Measurements from ENCODE around the gene THUMPD3.

THUMPD3 gene, protein sequence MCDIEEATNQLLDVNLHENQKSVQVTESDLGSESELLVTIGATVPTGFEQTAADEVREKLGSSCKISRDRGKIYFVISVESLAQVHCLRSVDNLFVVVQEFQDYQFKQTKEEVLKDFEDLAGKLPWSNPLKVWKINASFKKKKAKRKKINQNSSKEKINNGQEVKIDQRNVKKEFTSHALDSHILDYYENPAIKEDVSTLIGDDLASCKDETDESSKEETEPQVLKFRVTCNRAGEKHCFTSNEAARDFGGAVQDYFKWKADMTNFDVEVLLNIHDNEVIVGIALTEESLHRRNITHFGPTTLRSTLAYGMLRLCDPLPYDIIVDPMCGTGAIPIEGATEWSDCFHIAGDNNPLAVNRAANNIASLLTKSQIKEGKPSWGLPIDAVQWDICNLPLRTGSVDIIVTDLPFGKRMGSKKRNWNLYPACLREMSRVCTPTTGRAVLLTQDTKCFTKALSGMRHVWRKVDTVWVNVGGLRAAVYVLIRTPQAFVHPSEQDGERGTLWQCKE

DNA sequence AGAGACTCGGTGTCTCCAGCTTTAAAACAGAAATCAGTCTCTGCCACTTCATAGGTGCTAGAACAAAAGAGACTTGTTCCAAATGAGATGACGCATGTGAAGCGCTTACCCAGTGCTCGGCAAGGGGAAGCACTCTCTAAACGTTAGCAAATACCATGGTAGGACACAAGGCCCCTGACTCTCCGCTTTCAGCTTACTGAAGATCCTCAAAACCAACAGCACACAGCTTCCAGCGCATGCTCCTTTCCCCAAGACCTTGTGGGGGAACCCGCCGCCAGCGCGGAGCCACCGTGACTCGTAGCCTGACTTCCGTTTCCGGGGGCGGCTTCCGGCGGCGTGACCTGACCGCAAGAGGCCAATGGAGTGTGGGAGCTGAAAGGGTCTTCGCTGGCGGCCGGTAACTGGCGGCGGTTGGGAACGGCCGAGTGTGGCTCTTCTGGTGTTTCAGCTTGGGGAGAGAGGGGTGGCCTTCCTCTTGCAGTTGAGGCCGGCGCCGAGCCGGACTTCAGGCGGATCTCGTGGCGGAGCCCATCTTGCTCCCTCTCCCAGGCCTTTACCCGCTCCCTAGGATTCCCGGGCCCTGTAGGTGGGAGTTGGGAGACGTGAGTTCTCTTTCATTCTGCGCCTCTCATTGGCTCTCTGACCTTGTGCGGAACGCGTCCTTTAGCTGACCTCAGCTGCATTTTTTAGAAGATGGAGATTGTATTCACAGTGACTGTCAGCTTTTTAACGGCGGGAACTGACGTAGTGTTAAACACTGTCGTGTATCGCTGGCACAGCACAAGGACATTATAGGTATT lies at the start of gene THUMPD3:
Gene THUMPD3 (plus strand): TSS at position 324 of the 800 bp plus-strand sequence. CDS start 2,015 bp downstream, outside the sequence.
- DNase-seq (ENCODE audit: low read depth in 2 of 3, low spot score in 2 of 3) = peak; percentile 89 to 91 (median 89)

DNA sequence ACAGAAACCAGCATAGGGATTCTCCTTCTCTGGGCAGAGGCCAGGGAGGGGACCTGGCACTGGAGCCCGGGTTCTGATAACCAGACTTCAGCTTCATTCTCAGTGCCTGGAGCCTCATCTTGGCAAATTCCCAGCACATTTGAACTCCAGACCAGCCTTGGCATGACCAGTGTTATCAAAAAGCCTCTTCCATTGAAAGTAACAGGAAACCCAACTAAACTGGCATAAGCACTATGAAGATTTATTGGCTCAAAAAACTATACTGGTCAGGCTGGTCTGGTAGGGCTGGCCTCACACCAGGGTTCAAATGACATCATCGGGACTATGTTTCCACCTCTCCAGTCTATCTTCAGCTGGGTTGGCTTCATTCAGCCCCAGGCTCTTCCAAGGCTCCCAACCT lies 48.1 kb upstream of the THUMPD3 start:
- DNase-seq (ENCODE audit: low read depth in 2 of 3, low spot score in 2 of 3) = no peak

DNA sequence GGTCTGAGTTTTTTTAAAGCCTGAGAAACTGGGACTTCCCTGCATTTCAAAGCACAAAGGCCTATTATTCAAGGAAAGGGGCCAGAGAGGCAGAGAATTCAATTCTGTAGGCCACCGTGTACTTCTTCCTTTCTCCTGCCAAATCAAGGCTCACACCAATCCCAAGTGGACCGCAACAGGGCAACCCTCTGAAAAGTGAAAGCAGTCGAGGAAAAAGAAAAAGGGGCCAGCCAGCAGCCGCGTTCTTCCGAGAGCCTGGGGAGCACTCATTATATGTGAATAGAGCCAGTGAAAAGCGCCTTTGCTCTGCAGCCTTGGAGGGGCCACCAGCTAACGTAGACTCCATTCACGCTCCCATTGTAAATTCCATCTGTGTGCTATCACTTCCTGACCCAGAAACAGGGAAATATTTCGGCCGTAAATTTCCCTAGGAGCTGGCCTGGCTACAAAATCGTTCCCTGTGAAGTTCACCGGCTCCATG lies 45.9 kb upstream of the THUMPD3 start:
- DNase-seq (ENCODE audit: low read depth in 2 of 3, low spot score in 2 of 3) = no peak

DNA sequence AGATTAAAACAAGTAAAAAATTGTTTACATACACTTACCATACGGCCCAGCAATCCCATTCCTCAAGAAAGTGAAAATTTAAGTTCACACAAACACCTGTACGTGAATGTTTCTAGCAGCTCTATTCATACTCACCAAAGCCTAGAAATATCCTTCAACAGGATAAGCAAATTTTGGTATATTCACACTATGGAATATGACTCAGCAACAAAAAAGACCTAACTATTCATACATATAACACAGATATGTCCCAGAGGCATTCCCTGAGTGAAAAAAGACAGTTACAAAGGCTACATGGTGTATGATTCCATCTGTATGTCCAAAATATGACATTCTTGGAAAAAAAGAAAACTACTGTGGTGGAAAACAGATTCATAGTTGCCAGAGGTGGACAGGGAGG lies 40.1 kb upstream of the THUMPD3 start:
- DNase-seq (ENCODE audit: low read depth in 2 of 3, low spot score in 2 of 3) = no peak

DNA sequence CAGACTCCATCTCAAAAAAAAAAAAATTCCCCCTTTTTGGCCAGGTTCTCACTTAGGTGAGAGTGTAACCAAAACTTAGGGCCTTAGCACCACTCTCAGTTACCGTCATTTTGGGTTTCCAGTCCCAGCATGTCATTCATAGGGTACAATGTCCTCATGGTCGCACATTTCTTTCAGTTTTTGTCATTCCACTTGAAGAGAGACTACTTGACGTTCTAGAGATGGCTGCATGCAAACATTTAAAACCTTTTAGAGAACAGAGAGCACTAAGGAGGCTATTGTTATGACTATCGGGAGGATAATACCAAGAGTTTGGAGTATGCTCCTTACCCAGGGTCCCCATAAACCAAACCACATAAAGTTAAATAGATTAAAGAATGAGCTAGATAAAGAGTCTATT lies 37.9 kb upstream of the THUMPD3 start:
- DNase-seq (ENCODE audit: low read depth in 2 of 3, low spot score in 2 of 3) = no peak

DNA sequence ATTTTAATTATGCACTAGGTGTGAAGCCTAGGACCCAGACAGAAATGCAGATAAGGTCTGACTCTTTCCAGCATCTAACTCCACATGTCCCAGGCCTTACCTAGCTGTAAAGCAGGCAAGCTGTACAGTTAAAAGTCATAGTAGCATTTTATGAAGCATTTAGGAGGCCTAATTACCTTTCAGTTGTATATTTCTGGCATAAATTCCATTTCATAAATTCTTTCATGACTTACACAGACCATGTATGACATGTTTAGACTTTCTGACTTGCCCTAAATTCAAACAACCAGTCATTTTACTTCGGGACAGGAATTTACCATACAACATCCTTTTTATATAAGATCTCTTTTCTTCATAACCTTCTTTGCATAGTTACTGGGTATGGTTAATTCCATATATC lies 35.3 kb upstream of the THUMPD3 start:
- DNase-seq (ENCODE audit: low read depth in 2 of 3, low spot score in 2 of 3) = no peak

DNA sequence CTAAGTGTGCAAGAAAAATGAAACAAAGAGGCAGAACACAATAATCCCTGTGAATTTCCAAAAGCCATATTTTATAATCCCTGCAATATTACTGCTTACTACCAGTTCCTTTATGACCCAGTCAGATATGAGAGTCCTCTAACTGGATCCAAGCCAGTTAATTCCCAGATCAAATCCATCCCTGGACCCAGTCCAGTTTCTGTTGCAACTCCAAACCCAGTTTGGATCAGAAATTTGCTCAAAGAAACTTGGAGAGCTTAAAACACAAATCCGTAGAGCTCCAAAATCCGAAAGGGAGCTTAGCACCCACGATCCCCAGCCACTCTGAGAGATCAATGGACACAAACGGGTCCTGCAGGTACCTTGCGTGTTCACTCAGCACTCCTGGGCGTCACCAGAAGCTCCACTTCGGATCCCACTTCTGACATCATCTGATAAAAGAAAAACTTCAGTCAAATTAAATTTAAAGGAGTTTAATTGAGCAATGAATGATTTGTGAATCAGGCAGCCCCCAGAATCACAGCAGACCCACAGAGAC lies 32.6 kb upstream of the THUMPD3 start:
- no peak for DNase-seq (ENCODE audit: low read depth in 2 of 3, low spot score in 2 of 3)

DNA sequence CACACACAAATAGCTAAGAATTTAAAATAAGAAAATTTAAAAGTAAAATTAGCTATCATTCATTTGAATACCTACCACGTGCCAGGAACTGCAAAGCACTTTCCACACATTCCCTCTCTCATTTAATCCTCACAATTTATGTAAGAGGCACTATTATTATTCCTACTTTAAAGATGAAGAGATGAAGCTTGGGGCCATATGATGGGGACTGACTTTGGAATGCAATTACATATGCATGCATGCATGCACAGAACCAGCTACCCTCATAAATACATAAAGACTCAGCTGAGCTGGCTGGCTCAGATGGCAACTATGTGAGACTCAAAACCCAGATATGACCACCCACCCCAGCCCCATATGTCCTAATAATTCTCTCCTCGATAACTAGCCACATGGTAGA lies 31.7 kb upstream of the THUMPD3 start:
- DNase-seq (ENCODE audit: low read depth in 2 of 3, low spot score in 2 of 3) = no peak

DNA sequence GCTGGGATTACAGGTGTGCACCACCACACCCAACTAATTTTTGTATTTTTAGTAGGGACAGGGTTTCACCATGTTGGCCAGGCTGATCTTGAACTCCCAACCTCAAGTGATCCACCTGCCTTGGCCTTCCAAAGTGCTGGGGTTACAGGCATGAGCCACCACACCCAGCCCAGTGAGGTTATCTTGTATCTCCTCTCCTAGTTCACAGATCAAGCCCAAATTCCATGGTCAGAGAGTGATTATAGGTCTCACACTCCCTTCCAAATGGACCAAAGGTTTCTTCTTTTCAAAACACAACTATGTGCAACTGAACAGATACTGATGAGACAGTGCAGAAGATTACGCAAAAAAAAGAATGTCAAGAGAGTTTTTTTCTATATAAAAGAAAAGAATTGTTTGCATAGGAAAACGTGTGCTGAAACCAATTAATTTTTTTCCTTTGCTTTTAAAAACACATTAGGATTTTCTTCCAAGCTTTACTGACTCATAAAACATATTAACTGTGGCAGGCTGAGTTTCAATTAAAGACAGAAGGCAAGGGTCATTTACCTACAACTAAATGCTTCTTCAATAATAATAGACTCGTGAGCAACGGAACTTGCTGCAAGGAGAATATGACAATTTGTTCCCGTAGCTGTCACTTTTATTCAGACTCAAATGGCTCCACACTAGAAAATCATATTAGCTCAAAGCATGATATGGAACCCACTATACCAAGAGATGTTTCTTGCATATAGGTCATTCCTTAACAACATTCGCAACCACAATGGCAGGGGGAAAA lies 30.4 kb upstream of the THUMPD3 start:
- no peak for DNase-seq (ENCODE audit: low read depth in 2 of 3, low spot score in 2 of 3)

DNA sequence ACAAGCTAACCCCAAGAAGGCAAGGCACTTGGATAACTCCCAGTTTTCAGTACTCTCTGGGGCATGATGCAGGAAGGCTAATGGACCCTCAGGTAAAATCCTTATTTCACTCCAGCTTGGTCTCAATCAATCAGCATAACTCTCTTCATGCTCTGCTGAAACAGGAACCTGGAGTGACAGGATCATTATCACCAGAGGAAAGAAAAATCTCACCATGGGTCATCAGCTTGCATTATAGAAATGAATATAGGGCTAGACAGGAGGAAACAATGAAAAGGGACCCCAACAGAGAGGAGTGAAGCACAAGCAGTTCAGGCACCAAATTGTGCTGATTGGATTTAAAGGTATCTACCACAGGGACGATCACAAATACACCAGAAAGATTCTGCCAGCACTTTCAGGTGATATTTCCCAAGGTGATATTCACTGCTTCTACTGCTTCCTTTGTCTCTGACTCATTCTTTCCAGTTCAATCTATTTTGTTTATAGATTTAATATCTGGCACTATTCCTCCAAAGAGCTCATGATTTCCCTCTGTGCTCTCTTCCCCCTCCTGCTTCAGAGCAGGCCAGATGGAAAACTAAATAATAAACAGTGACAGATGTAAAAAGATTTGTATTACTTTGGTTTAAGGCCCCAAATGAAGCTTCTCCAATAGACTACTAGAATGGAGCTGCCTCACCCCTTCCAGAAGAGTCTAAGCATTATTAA lies 22.9 kb upstream of the THUMPD3 start:
- DNase-seq (ENCODE audit: low read depth in 2 of 3, low spot score in 2 of 3) = no peak

DNA sequence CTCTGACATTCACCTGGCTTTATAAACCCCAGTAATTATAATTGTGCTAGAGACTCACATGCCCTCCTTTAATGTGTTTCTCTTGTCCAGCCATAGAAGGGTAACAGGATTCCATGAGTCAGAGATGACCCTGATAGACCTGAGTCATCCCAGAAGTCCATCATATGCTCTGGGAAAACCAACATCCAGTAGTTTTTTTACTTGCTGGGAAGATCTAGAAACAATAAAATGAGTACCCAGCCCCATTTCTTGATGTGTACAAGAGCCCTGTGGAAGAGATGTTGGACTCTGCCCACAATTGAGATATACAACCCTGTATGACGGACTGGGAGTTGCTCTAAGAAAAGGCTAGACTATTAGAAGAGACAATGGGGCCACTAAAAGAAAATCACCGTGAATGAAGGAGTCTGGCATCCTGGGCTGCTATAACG lies 22.4 kb upstream of the THUMPD3 start:
- DNase-seq (ENCODE audit: low read depth in 2 of 3, low spot score in 2 of 3) = no peak

DNA sequence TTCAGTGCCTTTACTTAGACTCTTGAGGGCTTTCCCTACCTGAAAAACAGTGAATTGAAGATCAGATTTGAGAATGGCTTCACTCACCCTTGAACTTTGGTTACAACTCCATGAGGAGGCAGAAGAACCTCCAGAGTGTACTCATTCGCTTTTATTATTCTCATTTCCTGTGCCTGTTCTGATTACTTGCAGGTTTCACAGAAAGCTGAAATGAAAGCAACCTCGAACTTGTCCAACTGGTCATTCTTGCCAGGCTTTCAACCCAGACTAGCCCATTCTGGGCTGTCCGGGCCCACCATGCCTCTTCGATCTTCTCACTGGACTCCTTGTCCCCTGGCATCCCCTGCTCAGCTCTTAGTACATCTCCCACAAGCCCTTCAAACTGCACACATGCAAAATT lies 20.2 kb upstream of the THUMPD3 start:
- DNase-seq (ENCODE audit: low read depth in 2 of 3, low spot score in 2 of 3) = no peak

DNA sequence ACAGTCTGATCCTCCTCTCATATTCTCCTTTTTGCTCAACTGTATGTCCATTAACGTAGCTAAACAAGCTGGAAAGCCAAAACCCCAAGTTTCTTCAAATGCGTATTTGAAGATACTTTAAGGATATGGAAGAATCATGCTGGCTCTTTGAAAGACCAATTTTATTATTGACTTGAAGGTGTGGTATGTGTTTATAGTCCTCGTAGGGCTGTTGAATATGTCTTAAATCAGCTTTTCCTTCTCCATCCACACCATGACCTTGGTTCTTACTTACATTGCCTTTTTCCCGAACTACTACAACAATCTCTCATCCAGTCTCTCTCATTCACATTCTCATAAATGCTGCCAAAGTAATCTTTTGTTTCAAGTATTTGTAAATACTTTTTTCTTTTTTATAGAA lies 19.7 kb upstream of the THUMPD3 start:
- no peak for DNase-seq (ENCODE audit: low read depth in 2 of 3, low spot score in 2 of 3)

DNA sequence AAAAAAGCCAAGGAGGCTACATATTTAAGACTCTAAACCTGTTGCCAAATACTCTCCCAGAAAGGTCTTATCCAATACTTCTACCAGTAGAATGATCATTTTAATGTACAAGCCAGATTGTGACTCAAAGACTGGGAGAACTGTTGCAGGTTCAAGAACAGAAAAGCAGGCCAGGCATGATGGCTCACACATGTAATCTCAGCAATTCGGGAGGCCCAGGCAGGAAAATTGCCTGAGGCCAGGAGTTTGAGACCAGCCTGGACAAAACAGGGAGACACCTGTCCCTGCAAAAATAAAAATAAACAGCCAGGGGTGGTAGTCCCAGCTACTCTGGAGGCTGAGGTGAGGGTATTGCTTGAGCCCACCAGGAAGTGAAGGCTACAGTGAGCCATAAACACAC lies 17.8 kb upstream of the THUMPD3 start:
- DNase-seq (ENCODE audit: low read depth in 2 of 3, low spot score in 2 of 3) = no peak

DNA sequence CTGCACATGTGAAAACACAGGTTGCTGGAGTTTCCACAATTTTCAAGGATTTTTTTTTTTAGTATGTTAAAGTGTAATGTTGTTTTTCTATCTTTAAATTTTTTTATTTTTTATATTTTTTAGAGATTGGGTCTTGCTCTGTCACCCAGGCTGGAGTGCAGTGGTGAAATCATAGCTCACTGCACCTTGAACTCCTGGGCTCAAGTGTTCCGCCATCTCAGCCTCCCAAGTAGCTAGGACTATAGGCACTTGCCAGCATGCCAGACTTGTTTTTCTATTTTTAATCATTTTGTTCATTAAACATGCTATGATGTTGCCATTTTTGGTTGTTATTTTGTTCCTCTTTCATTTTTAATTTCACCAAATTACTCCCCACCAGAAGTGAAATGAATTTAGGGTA lies 16.7 kb upstream of the THUMPD3 start:
- no peak for DNase-seq (ENCODE audit: low read depth in 2 of 3, low spot score in 2 of 3)

DNA sequence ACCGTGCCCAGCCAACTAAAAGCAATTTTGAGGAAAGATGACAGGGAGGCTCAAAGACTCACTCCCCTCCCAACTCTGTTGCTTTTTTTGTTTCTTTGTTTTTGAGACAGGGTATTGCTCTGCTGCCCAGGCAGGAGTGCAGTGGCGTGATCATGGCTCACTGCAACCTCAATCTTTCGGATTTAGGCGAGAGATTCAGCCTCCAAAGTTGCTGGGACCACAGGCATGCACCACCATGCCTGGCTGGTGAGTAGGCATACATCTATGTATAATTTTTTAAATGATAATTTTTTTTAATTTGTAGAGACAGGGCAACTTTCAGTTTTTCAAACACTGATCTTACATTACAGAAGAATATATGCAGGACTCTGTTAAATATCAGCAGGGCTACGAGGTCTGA lies 15.8 kb upstream of the THUMPD3 start:
- no peak for DNase-seq (ENCODE audit: low read depth in 2 of 3, low spot score in 2 of 3)

DNA sequence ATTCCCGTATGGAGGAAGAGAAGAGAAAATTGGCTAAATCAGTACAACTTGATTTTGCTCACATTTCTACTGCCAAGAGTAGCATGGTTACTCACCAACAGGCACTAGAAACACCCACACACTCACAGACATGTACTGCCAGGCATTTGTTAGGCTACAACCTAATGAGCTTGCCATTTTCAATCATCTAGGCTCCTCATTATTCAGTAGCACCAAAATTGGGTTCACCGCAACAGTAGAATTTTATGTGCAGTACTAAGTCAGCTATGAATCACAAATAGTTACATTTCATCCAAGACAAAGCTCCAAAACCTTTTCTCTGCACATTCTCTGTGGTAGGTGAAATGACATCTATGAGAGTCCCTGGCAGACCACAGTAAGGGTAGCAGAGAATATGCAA lies 15.0 kb upstream of the THUMPD3 start:
- DNase-seq (ENCODE audit: low read depth in 2 of 3, low spot score in 2 of 3) = no peak

DNA sequence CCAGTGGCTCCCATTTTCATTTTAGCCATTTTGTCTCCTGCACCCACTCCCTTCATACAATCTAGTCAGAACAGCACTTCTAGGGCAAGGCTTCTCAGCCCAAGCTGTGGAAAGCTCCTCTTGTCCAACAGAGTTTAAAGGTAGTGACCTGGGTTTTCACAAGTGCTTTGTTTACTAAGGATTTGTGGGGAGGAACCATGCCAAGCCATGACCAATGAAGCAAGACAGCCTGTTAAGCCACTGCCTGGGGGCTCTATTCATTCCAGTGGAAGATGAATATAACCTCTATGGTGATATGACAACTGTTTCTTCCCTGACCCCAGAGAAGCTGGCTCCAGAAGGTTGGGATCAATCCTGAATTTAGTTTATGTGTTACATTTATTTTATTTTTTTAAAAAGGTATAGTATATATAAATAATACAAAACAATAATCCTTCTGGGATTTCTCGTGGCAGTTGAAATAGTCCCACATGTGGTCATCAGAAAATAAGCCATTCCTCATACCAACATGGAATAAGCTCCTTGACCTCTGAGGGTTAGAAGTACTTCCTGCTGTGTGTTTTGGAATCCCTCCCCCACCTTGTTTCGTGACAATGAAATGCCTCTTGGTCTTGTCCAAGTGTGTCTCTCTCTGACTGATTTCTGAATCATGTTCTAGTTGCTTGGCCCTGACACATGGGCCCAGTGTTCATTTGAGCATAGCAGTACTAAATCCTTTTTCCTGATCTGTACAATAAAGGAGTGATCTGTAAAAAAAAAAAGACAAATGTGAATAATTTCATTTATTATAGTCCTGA lies 13.3 kb upstream of the THUMPD3 start:
- no peak for DNase-seq (ENCODE audit: low read depth in 2 of 3, low spot score in 2 of 3)

DNA sequence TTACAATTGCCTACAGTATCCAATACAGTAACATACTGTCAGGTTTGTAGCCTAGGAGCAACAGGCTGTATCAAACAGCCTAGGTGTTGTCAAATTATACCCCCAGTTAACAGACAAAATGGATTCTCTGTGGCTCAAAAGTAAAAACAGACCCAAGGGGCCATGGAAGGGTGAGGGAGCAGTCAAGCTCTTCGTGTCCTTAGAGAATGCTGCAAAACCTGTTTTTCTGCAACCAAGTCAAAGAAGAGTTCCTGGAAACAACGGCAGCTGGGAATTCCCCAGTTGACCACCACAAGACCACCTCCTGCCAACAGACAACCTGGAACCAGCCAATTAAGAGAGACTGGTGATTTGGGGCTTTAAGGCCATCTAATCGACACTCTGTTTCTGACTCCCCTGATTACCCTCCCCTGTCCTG lies 11.1 kb upstream of the THUMPD3 start:
- DNase-seq (ENCODE audit: low read depth in 2 of 3, low spot score in 2 of 3) = no peak
